ENCODE data around the gene ZNF227. TPM values are rescaled to one million over a fixed set of nuclear protein-coding genes. Genes with fewer than 3 reads are reported as not detected.

Gene ZNF227
- total and polyA plus RNA-seq, 9 of the 15 experiments (the other 6 are each of a cell fraction or from before 2014, with no cell fraction given) = 3.0 to 15.1 (median 10.0) TPM

- no peak for TF ChIP-seq ZNF609 (CRISPR knock-in tag; IDR thresholded peaks at IDR 0.05; ENCODE audit: borderline replicate concordance)
- no peak for TF ChIP-seq CCNT2 (IDR thresholded peaks at IDR 0.05; ENCODE audit: borderline replicate concordance, extremely low read depth, insufficient read length, low read depth, low read length)
- TF ChIP-seq NR4A1 (CRISPR knock-in tag; IDR thresholded peaks at IDR 0.05) = no peak
- TF ChIP-seq NR4A1 (tag; IDR thresholded peaks at IDR 0.05) = peak; percentile 57
- TF ChIP-seq ETV1 (tag; conservative IDR thresholded peaks at IDR 0.05; ENCODE audit: low read depth) = peak; percentile 88
- no peak for TF ChIP-seq NCOR1 (IDR thresholded peaks at IDR 0.05)
- peak in 1 of 2 experiments; percentile 55; a peak in 1 of 4 replicates for TF ChIP-seq SRF (CRISPR knock-in tag; IDR thresholded peaks at IDR 0.05)
- TF ChIP-seq POLR2A (conservative IDR thresholded peaks at IDR 0.05) = peak; percentile 82
- TF ChIP-seq NFRKB (IDR thresholded peaks at IDR 0.05; ENCODE audit: low read depth) = peak; percentile 92
- no peak for TF ChIP-seq SRSF3 (IDR thresholded peaks at IDR 0.05; ENCODE audit: insufficient read depth, low read length)
- peak in 1 of 2 experiments; percentile 33 for TF ChIP-seq E2F6 (IDR thresholded peaks at IDR 0.05; ENCODE audit: borderline replicate concordance in 1 of 2, extremely low read depth in 1 of 2, insufficient read depth in 1 of 2, insufficient read length in 1 of 2, low read depth in 1 of 2, low read length in 1 of 2, poor library complexity in 1 of 2, severe bottlenecking in 1 of 2)
- no peak for TF ChIP-seq E4F1 (CRISPR knock-in tag; IDR thresholded peaks at IDR 0.05; ENCODE audit: borderline replicate concordance)
- no peak for TF ChIP-seq MYBL2 (IDR thresholded peaks at IDR 0.05; ENCODE audit: low read depth)
- TF ChIP-seq MYBL2 (CRISPR knock-in tag; IDR thresholded peaks at IDR 0.05; ENCODE audit: borderline replicate concordance) = no peak
- TF ChIP-seq RBM39 (optimal IDR thresholded peaks at IDR 0.05; ENCODE audit: low read depth, low read length) = no peak
- no peak for TF ChIP-seq MEIS2 (IDR thresholded peaks at IDR 0.05; ENCODE audit: partially characterized antibody)
- no peak for TF ChIP-seq TRIM28 (IDR thresholded peaks at IDR 0.05)
Measured at GRCh38 chr19:44164673-44165512, 47.4 kb upstream of the ZNF227 start, which contains the start of gene ZNF226 (continued).
